GM19324 (cell line): ENCODE data around the gene SNCAIP.

ENCODE experiments used
- ATAC-seq: cut with Tn5 transposase; IDR thresholded peaks from one replicate; pipeline ENCODE4 v1.9.1; 2021; ENCODE audit warnings: mild to moderate bottlenecking, moderate library complexity; ENCODE audit not compliant: unreplicated experiment, low FRiP score

The SNCAIP gene

GRCh38 chr5:122312591-122313406 lies 762 bp downstream of the SNCAIP start:
- ATAC-seq, result no peak

- no peak for ATAC-seq
Observed at GRCh38 chr5:122314036-122314435, 2.0 kb downstream of the SNCAIP start.

- no peak for ATAC-seq
Observed at GRCh38 chr5:122315521-122315920, 3.5 kb downstream of the SNCAIP start.

- ATAC-seq, result no peak
Observed at GRCh38 chr5:122316656-122317055, 4.6 kb downstream of the SNCAIP start.

GRCh38 chr5:122319897-122320296 lies 7.9 kb downstream of the SNCAIP start:
- ATAC-seq, result no peak

- no peak for ATAC-seq
Observed at GRCh38 chr5:122321921-122322320, 9.9 kb downstream of the SNCAIP start.

- no peak for ATAC-seq
Observed at GRCh38 chr5:122322801-122323548, 10.9 kb downstream of the SNCAIP start.

GRCh38 chr5:122323738-122324137 lies 11.7 kb downstream of the SNCAIP start:
- ATAC-seq, result no peak

GRCh38 chr5:122327110-122327509 lies 15.1 kb downstream of the SNCAIP start:
- ATAC-seq, result no peak

- no peak for ATAC-seq
Observed at GRCh38 chr5:122330881-122331280, 18.8 kb downstream of the SNCAIP start.

GRCh38 chr5:122332599-122333555 lies 20.8 kb downstream of the SNCAIP start:
- ATAC-seq, result no peak

GRCh38 chr5:122333564-122333963 lies 21.5 kb downstream of the SNCAIP start:
- no peak for ATAC-seq

GRCh38 chr5:122339591-122339990 lies 27.6 kb downstream of the SNCAIP start:
- ATAC-seq, result no peak

GRCh38 chr5:122341087-122341486 lies 29.1 kb downstream of the SNCAIP start:
- no peak for ATAC-seq

- ATAC-seq, result no peak
Observed at GRCh38 chr5:122342256-122342655, 30.2 kb downstream of the SNCAIP start.

GRCh38 chr5:122346897-122347581 lies 35.0 kb downstream of the SNCAIP start:
- ATAC-seq, result no peak

GRCh38 chr5:122350496-122350895 lies 38.5 kb downstream of the SNCAIP start:
- ATAC-seq, result no peak

GRCh38 chr5:122351416-122352157 lies 39.5 kb downstream of the SNCAIP start:
- ATAC-seq, result no peak

- no peak for ATAC-seq
Observed at GRCh38 chr5:122352331-122352730, 40.3 kb downstream of the SNCAIP start.
